ENCODE measurements around the gene SLCO3A1.

- TF ChIP-seq CTCF (IDR thresholded peaks at IDR 0.05), result no peak
- TF ChIP-seq POLR2A (IDR thresholded peaks at IDR 0.05), result no peak
- no peak for TF ChIP-seq POLR2AphosphoS5 (IDR thresholded peaks at IDR 0.05)
- TF ChIP-seq EP300 (IDR thresholded peaks at IDR 0.05), result no peak
Measured at GRCh38 chr15:91826443-91826842, 27.1 kb upstream of the SLCO3A1 start.
